ENCODE measurements around the gene PRCC.

Gene PRCC

GRCh38 chr1:156744786-156745419, 22.4 kb upstream of the PRCC start:
- TF ChIP-seq, protein P1, sequence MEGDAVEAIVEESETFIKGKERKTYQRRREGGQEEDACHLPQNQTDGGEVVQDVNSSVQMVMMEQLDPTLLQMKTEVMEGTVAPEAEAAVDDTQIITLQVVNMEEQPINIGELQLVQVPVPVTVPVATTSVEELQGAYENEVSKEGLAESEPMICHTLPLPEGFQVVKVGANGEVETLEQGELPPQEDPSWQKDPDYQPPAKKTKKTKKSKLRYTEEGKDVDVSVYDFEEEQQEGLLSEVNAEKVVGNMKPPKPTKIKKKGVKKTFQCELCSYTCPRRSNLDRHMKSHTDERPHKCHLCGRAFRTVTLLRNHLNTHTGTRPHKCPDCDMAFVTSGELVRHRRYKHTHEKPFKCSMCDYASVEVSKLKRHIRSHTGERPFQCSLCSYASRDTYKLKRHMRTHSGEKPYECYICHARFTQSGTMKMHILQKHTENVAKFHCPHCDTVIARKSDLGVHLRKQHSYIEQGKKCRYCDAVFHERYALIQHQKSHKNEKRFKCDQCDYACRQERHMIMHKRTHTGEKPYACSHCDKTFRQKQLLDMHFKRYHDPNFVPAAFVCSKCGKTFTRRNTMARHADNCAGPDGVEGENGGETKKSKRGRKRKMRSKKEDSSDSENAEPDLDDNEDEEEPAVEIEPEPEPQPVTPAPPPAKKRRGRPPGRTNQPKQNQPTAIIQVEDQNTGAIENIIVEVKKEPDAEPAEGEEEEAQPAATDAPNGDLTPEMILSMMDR (conservative IDR thresholded peaks at IDR 0.05) = no peak
- no peak overlapping the region for H3K27ac ChIP-seq

DNA sequence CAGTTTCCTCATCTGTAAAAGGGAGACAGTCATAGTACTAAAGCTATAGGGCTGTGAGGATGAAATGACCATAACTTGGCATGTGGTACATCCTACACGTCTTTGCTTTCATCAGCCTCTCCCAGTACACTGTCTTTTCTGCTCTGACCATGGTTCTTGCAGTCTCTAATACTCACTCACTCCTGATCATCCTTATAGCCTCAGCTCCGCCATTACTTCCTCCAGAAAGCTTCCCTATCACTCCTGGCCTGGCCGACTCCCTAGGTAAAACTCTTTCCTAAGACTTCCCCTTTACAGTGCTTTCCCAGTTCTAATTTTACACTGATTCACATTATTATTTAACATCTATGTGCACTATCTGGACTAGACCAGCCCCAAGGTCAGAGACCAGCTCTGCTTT, 21.5 kb upstream of the PRCC start:
- no peak overlapping the region; the same call in 1 of the 2 replicates for H3K27ac ChIP-seq

DNA sequence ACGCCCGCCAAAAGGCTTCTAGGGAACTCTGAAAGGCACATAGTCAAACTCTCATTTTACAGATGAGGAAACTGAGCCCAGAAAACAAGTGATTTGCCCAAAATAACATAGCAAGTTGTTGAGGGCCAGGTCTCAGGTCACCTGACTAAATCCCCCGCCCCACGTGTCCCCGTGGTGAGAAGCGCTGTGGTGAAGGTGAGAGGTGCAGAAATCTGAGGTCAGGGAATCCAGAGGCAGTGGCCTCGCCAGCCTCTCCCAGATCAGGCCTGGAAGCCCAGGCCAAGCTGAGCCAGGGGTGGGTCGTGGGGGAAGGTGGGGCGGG, 21.0 kb upstream of the PRCC start:
- TF ChIP-seq, protein P1 (conservative IDR thresholded peaks at IDR 0.05) = no peak
- TF ChIP-seq ZFX (IDR thresholded peaks at IDR 0.05) = no peak
- H3K27ac ChIP-seq = peak overlapping the region; percentile 100

More for the DNA sequence above, 21.5 kb upstream of the PRCC start:
- no peak for TF ChIP-seq ZFX (IDR thresholded peaks at IDR 0.05)
- TF ChIP-seq, protein P1 (conservative IDR thresholded peaks at IDR 0.05) = no peak

DNA sequence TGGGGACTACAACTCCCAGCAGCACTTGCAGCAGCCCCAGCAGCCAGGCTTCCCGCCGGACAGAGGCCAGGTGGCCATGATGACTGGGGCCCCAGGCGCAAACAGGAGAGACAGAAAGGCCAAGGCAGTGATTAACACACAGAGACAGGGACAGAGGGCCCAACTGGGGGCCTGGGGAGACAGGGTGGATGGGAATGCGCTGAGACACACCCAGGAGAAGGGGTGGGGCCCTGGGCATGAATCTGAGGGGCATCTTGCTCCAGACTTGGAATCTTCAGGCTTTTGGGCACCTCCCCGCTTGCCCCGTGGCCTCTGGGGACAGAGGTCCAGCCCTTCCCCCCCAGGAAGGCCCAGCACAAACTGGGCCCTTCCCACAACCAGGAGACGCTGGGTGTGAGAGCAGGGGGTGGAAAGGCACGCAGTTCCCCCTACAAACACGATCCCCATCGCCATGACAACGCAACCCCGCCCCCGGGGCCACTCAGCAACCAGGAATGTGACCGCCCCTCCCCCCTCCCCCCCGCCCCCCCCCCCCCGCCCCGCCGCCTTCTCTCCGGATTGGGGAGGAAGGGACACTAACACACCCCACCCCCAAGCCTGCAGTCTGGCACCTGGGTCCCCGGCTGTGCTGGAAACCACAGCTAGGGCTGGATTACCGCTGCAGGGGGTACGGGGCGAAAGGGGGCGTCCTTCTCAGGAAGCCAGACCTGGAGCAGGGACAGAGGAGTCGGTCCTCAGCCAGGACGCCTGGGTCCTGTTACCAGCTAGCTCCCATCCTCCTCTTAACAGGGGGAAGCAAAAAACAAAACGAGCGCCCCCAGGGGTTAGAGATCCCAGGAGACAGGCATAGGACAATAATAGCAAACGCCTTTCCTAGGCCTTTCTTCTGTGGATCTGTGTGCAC, 20.4 kb upstream of the PRCC start:
- H3K27ac ChIP-seq = peak overlapping the region; percentile 100

GRCh38 chr1:156747742-156748669, 19.3 kb upstream of the PRCC start:
- TF ChIP-seq ZFX (IDR thresholded peaks at IDR 0.05) = no peak
- TF ChIP-seq, protein P1 (conservative IDR thresholded peaks at IDR 0.05) = no peak
- H3K27ac ChIP-seq = peak overlapping the region; percentile 100

More for the DNA sequence above, 20.4 kb upstream of the PRCC start:
- no peak for TF ChIP-seq ZFX (IDR thresholded peaks at IDR 0.05)
- TF ChIP-seq, protein P1 (conservative IDR thresholded peaks at IDR 0.05) = no peak

DNA sequence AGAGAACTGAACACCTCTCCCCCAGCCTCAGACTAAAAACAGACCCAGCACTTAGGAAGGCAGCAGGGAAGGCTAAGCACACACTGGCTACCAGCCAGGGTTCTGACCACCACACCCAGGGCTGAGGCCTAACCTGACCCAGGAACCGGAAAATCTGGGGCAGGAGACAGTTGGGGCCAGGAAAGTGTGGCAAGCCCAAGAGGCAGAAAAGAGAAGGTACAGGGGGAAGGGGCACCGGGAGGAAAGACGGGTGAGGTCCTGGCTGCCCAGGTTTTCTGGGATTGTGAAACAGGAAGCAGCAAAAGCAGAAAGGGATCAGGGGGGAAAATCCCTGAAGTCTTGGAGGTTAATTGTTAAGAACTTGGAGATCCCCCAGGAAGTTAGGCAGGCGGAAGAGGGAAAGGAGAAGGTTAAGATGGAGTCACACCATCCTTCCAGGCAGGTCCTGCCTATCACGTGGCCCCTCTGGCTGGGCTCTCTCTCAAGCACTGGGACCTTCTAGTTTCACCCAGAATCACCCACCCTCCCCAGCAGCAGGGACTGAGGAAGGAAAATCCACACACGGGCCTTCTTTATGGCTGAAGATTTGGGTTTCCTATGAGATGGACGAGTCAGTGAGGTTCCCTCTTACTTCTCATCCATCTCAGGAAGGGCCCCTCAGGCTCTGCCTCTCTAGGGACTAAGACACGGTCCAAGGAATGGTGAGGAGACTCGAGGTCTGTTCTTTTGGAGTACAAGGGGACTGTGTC, 18.5 kb upstream of the PRCC start:
- peak overlapping the region; percentile 100 for H3K27ac ChIP-seq

More for the DNA sequence above, 18.5 kb upstream of the PRCC start:
- TF ChIP-seq, protein P1 (conservative IDR thresholded peaks at IDR 0.05) = no peak
- TF ChIP-seq ZFX (IDR thresholded peaks at IDR 0.05) = peak; percentile 25; the same call in 1 of the 2 replicates
